SK-N-SH (cell line): Measurements from ENCODE around the gene CBR1. TPM values are rescaled to one million over a fixed set of nuclear protein-coding genes. Genes with fewer than 3 reads are reported as not detected.

ENCODE experiments used
- CTCF ChIA-PET: fragments of 300-600, 350-600 bp; formaldehyde crosslinking; extraction: SDS; loops from one replicate; lab custom pipeline; 2021; lab: Yijun Ruan, JAX
- POLR2A ChIA-PET: fragments of 350-600 bp; sonication (Branson Sonifier 250); formaldehyde crosslinking; extraction: SDS; loops from one replicate; lab custom pipeline; 2020; ENCODE audit warnings: antibody characterized with exemption, inconsistent platforms; lab: Yijun Ruan, JAX
- DNase-seq: peaks from one replicate; pipeline ENCODE4 v3.0.0; 2012
- H2AFZ ChIP-seq: fragments of 200-600 bp; sonication (generic); 2 replicates; pipeline ENCODE4 v1.8.1; 2016; ENCODE audit warnings: antibody characterized with exemption, mild to moderate bottlenecking, low read depth
- H3F3A ChIP-seq: fragments of 200-600 bp; sonication (generic); replicated peaks from 2 replicates; pipeline ENCODE3; 2016; ENCODE audit warnings: antibody characterized with exemption, mild to moderate bottlenecking; ENCODE audit not compliant: insufficient read depth
- H3K27ac ChIP-seq, 2 experiments: fragments of 200-500 bp in 1 of 2; fragments of 200-600 bp in 1 of 2; sonication (Bioruptor generic) in 1 of 2; sonication (generic), shearing (Covaris generic) in 1 of 2; 2 replicates each; pipeline versions ENCODE4 v1.5.1 to v1.6.1; 2014 to 2016; ENCODE audit warnings: low read depth in 2 of 2, inconsistent platforms in 1 of 2, low read length in 1 of 2, mild to moderate bottlenecking in 1 of 2, mixed read lengths in 1 of 2
- H3K27me3 ChIP-seq: fragments of 200-600 bp; sonication (generic), shearing (Covaris generic); 2 replicates; pipeline ENCODE4 v1.6.1; 2016; ENCODE audit warnings: mixed run types; ENCODE audit not compliant: insufficient read depth
- H3K36me3 ChIP-seq, 2 experiments: fragments of 200-500 bp in 1 of 2; fragments of 200-600 bp in 1 of 2; sonication (Bioruptor generic) in 1 of 2; sonication (generic) in 1 of 2; replicated peaks in 1 of 2; 2 replicates each; pipeline versions ENCODE3 to v1.5.1; 2014 to 2016; ENCODE audit warnings: low read length in 1 of 2, mild to moderate bottlenecking in 1 of 2; ENCODE audit not compliant: insufficient read depth in 2 of 2, control insufficient read depth in 1 of 2
- H3K4me1 ChIP-seq, 2 experiments: fragments of 200-500 bp in 1 of 2; fragments of 200-600 bp in 1 of 2; sonication (Bioruptor generic) in 1 of 2; sonication (generic), shearing (Covaris generic) in 1 of 2; 2 replicates each; pipeline versions ENCODE4 v1.5.1 to v1.6.1; 2014 to 2016; ENCODE audit warnings: low read depth in 1 of 2, low read length in 1 of 2, mixed run types in 1 of 2; ENCODE audit not compliant: insufficient read depth in 2 of 2, control insufficient read depth in 1 of 2
- H3K4me2 ChIP-seq: fragments of 200-600 bp; sonication (generic), shearing (Covaris generic); 2 replicates; pipeline ENCODE4 v1.6.1; 2017; ENCODE audit warnings: mixed run types
- H3K4me3 ChIP-seq, 2 experiments: fragments of 200-500 bp in 1 of 2; fragments of 200-600 bp in 1 of 2; sonication (Bioruptor generic) in 1 of 2; sonication (generic), shearing (Covaris generic) in 1 of 2; 2 replicates each; pipeline versions ENCODE4 v1.5.1 to v1.8.1; 2014 to 2016; ENCODE audit warnings: low read depth in 2 of 2, inconsistent platforms in 1 of 2, low read length in 1 of 2, mild to moderate bottlenecking in 1 of 2, mixed read lengths in 1 of 2, moderate library complexity in 1 of 2
- H3K79me2 ChIP-seq: fragments of 200-600 bp; sonication (generic); 2 replicates; pipeline ENCODE4 v1.8.1; 2017; ENCODE audit warnings: mild to moderate bottlenecking; ENCODE audit not compliant: insufficient read depth
- H3K9ac ChIP-seq: fragments of 200-600 bp; sonication (generic); 2 replicates; pipeline ENCODE4 v1.6.1; 2017; ENCODE audit warnings: mixed run types
- H3K9me2 ChIP-seq: fragments of 200-600 bp; sonication (generic); 2 replicates; pipeline ENCODE4 v1.6.1; 2017; ENCODE audit warnings: mixed run types
- H3K9me3 ChIP-seq: fragments of 200-600 bp; sonication (generic); 2 replicates; pipeline ENCODE4 v1.6.1; 2017; ENCODE audit warnings: mixed run types, mild to moderate bottlenecking, moderate library complexity
- H4K20me1 ChIP-seq: fragments of 200-600 bp; sonication (generic); 2 replicates; pipeline ENCODE4 v1.6.1; 2017; ENCODE audit warnings: mild to moderate bottlenecking, mixed run types; ENCODE audit not compliant: insufficient read depth
- ELF1 ChIP-seq: IDR thresholded peaks from 2 replicates; pipeline ENCODE4 v1.4.0; 2012
- EP300 ChIP-seq, 2 experiments: IDR thresholded peaks; 2 replicates each; pipeline versions ENCODE4 v1.4.0 to v1.6.1; 2012; ENCODE audit warnings: borderline replicate concordance in 1 of 2, low read depth in 1 of 2, low read length in 1 of 2
- EZH2phosphoT487 ChIP-seq: fragments of 200-600 bp; sonication (generic); IDR thresholded peaks from 2 replicates; pipeline ENCODE4 v1.6.1; 2017; ENCODE audit warnings: low read depth, mixed run types, mild to moderate bottlenecking, antibody characterized with exemption, moderate library complexity, borderline replicate concordance
- FOXJ3 ChIP-seq: sonication (generic); formaldehyde crosslinking; IDR thresholded peaks from 2 replicates; pipeline ENCODE4 v1.5.1; 2020; ENCODE audit warnings: mild to moderate bottlenecking, missing genetic modification reagents
- FOXM1 ChIP-seq: IDR thresholded peaks from 2 replicates; pipeline ENCODE4 v1.4.0; 2012; ENCODE audit warnings: low read depth, mild to moderate bottlenecking
- GABPA ChIP-seq: IDR thresholded peaks from 2 replicates; pipeline ENCODE4 v1.4.0; 2012; ENCODE audit warnings: low read depth, mild to moderate bottlenecking
- GATA2 ChIP-seq: sonication (generic); formaldehyde crosslinking; IDR thresholded peaks from 2 replicates; pipeline ENCODE4 v1.5.0; 2020; ENCODE audit warnings: mild to moderate bottlenecking, missing genetic modification reagents
- JUND ChIP-seq: IDR thresholded peaks from 2 replicates; pipeline ENCODE4 v1.4.0; 2012
- MEF2A ChIP-seq: IDR thresholded peaks from 2 replicates; pipeline ENCODE4 v1.4.0; 2012; ENCODE audit warnings: low read depth, borderline replicate concordance
- NFIC ChIP-seq: IDR thresholded peaks from 2 replicates; pipeline ENCODE4 v1.4.0; 2012; ENCODE audit warnings: borderline replicate concordance
- NRF1 ChIP-seq: IDR thresholded peaks from 2 replicates; pipeline ENCODE4 v1.6.1; 2012; ENCODE audit warnings: low read depth, mild to moderate bottlenecking, low read length
- POLR2AphosphoS5 ChIP-seq: IDR thresholded peaks from 2 replicates; pipeline ENCODE4 v1.6.1; 2012; ENCODE audit warnings: low read depth, low read length
- RCOR1 ChIP-seq: fragments of 150-350 bp; IDR thresholded peaks from 2 replicates; pipeline ENCODE4 v1.6.1; 2017; ENCODE audit warnings: antibody characterized with exemption, low read length
- RFX5 ChIP-seq: IDR thresholded peaks from 2 replicates; pipeline ENCODE4 v1.6.1; 2012; ENCODE audit warnings: mild to moderate bottlenecking, improper control_type of control experiment, low read length
- RXRA ChIP-seq: IDR thresholded peaks from 2 replicates; pipeline ENCODE4 v1.4.0; 2012; ENCODE audit warnings: low read depth, mild to moderate bottlenecking, borderline replicate concordance
- SIN3A ChIP-seq: IDR thresholded peaks from 2 replicates; pipeline ENCODE4 v1.6.1; 2012; ENCODE audit warnings: low read depth, mild to moderate bottlenecking, low read length, moderate library complexity, borderline replicate concordance
- SMC3 ChIP-seq: IDR thresholded peaks from 2 replicates; pipeline ENCODE4 v1.6.1; 2012; ENCODE audit warnings: low read depth, low read length, improper control_type of control experiment
- TAF1 ChIP-seq: IDR thresholded peaks from 2 replicates; pipeline ENCODE4 v1.6.1; 2012; ENCODE audit warnings: low read depth, mild to moderate bottlenecking, low read length, moderate library complexity, borderline replicate concordance
- TCF12 ChIP-seq: IDR thresholded peaks from 2 replicates; pipeline ENCODE4 v1.4.0; 2012
- TEAD4 ChIP-seq: IDR thresholded peaks from 2 replicates; pipeline ENCODE4 v1.4.0; 2012; ENCODE audit warnings: mild to moderate bottlenecking, borderline replicate concordance; ENCODE audit not compliant: insufficient read depth
- USF1 ChIP-seq: IDR thresholded peaks from 2 replicates; pipeline ENCODE4 v1.4.0; 2012; ENCODE audit warnings: low read depth, borderline replicate concordance
- YY1 ChIP-seq: IDR thresholded peaks from 2 replicates; pipeline ENCODE4 v1.4.0; 2012; ENCODE audit warnings: low read depth, mild to moderate bottlenecking
- ZBTB33 ChIP-seq: IDR thresholded peaks from 2 replicates; pipeline ENCODE4 v1.4.0; 2012; ENCODE audit warnings: low read depth, borderline replicate concordance
- WGBS: methylation state at CpG from one replicate; pipeline ENCODE4 v1.1.6; 2017; ENCODE audit warnings: low lambda C conversion rate; 5-methylcytosine and 5-hydroxymethylcytosine counted together
- polyA plus RNA-seq, 3 experiments: library from polyadenylated mRNA; depleted of rRNA; stranded (reverse); fragments of >200 nt; gene quantifications; 2 replicates each; pipeline ENCODE4 v1.2.3, GENCODE V29; 2012

Gene CBR1
- polyA plus RNA-seq, 1 of the 3 experiments (the other 2 are of a cell fraction), result 136 TPM

DNA sequence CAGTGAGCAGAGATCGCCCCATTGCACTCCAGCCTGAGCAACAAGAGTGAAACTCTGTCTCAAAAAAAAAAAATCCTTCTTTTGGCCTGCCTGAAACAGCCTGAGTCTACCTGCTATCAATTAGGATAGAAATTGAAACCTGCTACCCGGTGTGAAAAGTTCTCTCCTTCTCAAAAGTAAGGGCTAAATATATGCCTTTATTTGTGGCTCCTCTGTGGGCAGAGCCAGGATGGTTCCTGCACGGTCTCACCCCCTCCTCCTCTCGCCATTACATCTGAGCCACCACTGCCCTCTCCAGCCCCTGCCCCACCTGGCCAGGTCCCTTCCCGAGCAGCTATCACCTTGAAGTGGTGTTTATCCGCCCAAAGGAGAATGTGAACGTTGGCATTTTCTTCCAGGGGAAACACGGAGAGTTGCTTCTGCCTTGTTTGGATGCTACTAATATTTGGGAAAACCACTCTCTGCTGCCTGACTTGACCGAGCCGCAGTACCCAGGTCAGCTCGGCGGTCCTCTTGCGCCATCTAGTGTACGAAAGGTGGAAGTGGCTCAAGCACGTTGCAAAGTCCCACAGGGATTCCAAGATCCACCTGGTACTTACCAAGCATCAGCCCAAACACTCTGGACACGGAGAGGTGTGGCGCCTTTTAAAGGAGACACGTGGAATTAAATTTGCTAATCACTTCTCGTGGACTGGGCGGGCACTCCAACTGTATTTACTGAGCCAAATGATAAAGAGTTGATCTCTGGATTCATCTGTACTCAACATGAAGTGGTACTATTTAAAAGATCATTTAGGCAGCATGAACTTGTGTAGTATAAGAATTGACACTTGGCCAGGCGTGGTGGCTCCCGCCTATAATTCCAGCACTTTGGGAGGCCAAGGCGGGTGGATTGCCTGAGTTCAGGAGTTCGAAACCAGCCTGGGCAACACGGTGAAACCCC is 41.4 kb upstream of the CBR1 start (continued):
- 0 out of 2 replicates have a peak, but pooled peaks have one; percentile 44 for TF ChIP-seq RCOR1
- TF ChIP-seq EP300 (IDR thresholded peaks at IDR 0.05; ENCODE audit: borderline replicate concordance in 1 of 2, low read depth in 1 of 2, low read length in 1 of 2), result no peak
- no peak for TF ChIP-seq TAF1
- TF ChIP-seq TCF12, result no peak
- TF ChIP-seq FOXM1, result no peak
- TF ChIP-seq, all 33 proteins: peak for 5

GRCh38 chr21:36029309-36029708 is 40.5 kb upstream of the CBR1 start:
- Histone ChIP-seq H3K4me2 (no peak overlapping the region), H3F3A (peaks cover 2% of the 10 kb centered on the region), H3K4me1 (peaks cover 0 to 2% of the 10 kb centered on the region in 2 experiments; a peak in 1 of 4 replicates), H3K27ac (no peak overlapping the region), H3K36me3 (no peaks in the 10 kb centered on the region), H3K79me2 (no peaks in the 10 kb centered on the region), H3K9me3 (no peaks in the 10 kb centered on the region), H3K4me3 (no peak overlapping the region), H3K27me3 (no peaks in the 10 kb centered on the region)
- POLR2A ChIA-PET, result no interaction called here
- CTCF ChIA-PET, result interaction anchor here (1.0 to 5.4 kb wide), 13 partner anchors 16 to 1341 kb away, joined by 3 to 35 read pairs (median 6); no protein-coding TSS in a partner anchor
- DNase-seq, result no peak
- no peak for TF ChIP-seq GABPA
- TF ChIP-seq ELF1, result no peak
- TF ChIP-seq TCF12, result no peak
- TF ChIP-seq NFIC, result no peak
- no peak for TF ChIP-seq USF1
- TF ChIP-seq NRF1, result no peak
- no peak for TF ChIP-seq FOXM1
- TF ChIP-seq, all 33 proteins: peak for 0
- no peaks in the 10 kb centered on the region for H4K20me1 ChIP-seq
- no peak overlapping the region for H2AFZ ChIP-seq
- H3K9me2 ChIP-seq, result no peaks in the 10 kb centered on the region
- H3K9ac ChIP-seq, result no peak overlapping the region
- WGBS, result 85% methylated on average over 8 of the region's 8 CpGs

DNA sequence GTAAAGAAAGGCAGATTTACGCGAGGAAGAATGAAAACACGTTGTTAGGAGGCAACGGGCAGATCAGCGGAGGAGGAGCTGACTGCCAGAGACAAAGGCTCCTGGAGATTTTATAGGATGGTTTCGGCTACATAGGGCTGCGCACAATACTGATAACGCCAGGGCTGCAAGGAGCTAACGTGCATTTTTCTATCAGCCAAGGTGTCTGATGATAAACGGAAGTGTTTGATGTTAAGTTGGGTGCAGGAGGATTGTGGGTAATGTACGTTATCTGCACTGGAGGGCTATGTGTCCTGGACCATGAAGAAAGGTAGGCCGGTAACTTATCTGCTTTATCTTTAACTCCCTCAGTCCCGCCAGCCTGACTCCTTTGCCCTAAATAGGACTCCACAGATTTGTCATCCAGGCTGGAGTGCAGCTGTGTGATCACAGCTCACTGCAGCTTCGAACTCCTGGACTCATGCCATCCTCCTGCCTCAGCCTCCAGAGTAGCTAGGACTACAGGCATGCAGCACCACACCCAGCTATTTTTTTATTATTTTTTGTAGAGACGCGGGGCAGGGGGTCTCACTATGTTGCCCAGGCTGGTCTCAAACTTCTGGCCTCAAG is 39.1 kb upstream of the CBR1 start:
- DNase-seq, result no peak
- no peaks in the 10 kb centered on the region for H3K9me3 ChIP-seq
- CTCF ChIA-PET, result interaction anchor here (1.0 to 5.4 kb wide), 7 partner anchors 82 to 1343 kb away, joined by 3 to 35 read pairs (median 15); no protein-coding TSS in a partner anchor
- H2AFZ ChIP-seq, result no peak overlapping the region
- no peak overlapping the region for H3K4me3 ChIP-seq
- H3K79me2 ChIP-seq, result no peaks in the 10 kb centered on the region
- H3K27me3 ChIP-seq, result no peaks in the 10 kb centered on the region
- H3K4me1 ChIP-seq, result peaks cover 0 to 14% of the 10 kb centered on the region in 2 experiments; a peak in 2 of 4 replicates
- H3K4me2 ChIP-seq, result no peak overlapping the region
- no peak overlapping the region for H3K9ac ChIP-seq
- H3K9me2 ChIP-seq, result no peaks in the 10 kb centered on the region
- peaks cover 1 to 11% of the 10 kb centered on the region in 2 experiments for H3K36me3 ChIP-seq
- WGBS, result 73% methylated on average over 16 of the region's 16 CpGs
- H3F3A ChIP-seq, result peaks cover 2% of the 10 kb centered on the region
- H4K20me1 ChIP-seq, result no peaks in the 10 kb centered on the region
- POLR2A ChIA-PET, result interaction anchor here (0.6 kb wide), 1 partner anchor 184 kb away, joined by 3 read pairs; no protein-coding TSS in a partner anchor
- H3K27ac ChIP-seq, result no peak overlapping the region
- TF ChIP-seq POLR2AphosphoS5 (no peak), FOXJ3 (CRISPR knock-in tag) (no peak), RCOR1 (no peak), GATA2 (CRISPR knock-in tag) (no peak), RFX5 (no peak), TCF12 (no peak), SIN3A (no peak), YY1 (no peak), JUND (no peak), ELF1 (no peak), TEAD4 (no peak), RXRA (no peak), TAF1 (no peak), SMC3 (no peak), MEF2A (no peak), NRF1 (no peak), ZBTB33 (no peak), NFIC (no peak), EZH2phosphoT487 (no peak)
